ENCODE measurements around the gene GSX1. TPM values are rescaled to one million over a fixed set of nuclear protein-coding genes. Genes with fewer than 3 reads are reported as not detected.

The GSX1 gene
- total RNA-seq, 1 experiment from 2014 or later, result not detected

GRCh38 chr13:27789153-27789494 lies 3.2 kb upstream of the GSX1 start:
- intact Hi-C loops (cut with micrococcal nuclease; ENCODE audit: unreplicated experiment), result no loop called here
- TF ChIP-seq SIN3A (IDR thresholded peaks at IDR 0.05; ENCODE audit: borderline replicate concordance, insufficient read depth, low read depth, low read length), result no peak
- TF ChIP-seq POLR2AphosphoS5 (IDR thresholded peaks at IDR 0.05; ENCODE audit: low read depth, low read length), result no peak
- TF ChIP-seq CTCF (IDR thresholded peaks at IDR 0.05), result no peak
- TF ChIP-seq TCF7L2 (IDR thresholded peaks at IDR 0.05; ENCODE audit: low read depth, low read length), result no peak
- TF ChIP-seq, protein P1, sequence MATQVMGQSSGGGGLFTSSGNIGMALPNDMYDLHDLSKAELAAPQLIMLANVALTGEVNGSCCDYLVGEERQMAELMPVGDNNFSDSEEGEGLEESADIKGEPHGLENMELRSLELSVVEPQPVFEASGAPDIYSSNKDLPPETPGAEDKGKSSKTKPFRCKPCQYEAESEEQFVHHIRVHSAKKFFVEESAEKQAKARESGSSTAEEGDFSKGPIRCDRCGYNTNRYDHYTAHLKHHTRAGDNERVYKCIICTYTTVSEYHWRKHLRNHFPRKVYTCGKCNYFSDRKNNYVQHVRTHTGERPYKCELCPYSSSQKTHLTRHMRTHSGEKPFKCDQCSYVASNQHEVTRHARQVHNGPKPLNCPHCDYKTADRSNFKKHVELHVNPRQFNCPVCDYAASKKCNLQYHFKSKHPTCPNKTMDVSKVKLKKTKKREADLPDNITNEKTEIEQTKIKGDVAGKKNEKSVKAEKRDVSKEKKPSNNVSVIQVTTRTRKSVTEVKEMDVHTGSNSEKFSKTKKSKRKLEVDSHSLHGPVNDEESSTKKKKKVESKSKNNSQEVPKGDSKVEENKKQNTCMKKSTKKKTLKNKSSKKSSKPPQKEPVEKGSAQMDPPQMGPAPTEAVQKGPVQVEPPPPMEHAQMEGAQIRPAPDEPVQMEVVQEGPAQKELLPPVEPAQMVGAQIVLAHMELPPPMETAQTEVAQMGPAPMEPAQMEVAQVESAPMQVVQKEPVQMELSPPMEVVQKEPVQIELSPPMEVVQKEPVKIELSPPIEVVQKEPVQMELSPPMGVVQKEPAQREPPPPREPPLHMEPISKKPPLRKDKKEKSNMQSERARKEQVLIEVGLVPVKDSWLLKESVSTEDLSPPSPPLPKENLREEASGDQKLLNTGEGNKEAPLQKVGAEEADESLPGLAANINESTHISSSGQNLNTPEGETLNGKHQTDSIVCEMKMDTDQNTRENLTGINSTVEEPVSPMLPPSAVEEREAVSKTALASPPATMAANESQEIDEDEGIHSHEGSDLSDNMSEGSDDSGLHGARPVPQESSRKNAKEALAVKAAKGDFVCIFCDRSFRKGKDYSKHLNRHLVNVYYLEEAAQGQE (IDR thresholded peaks at IDR 0.05; ENCODE audit: insufficient read depth in 1 of 2, low read depth in 2 of 2, low read length in 1 of 2), result no peak
- Histone ChIP-seq H3K4me3 (ENCODE audit: low read depth in 2 of 2, low read length in 2 of 2) (no peak overlapping the region), H3K27me3 (ENCODE audit: control insufficient read depth, insufficient read depth, low read length) (peaks cover 17% of the 10 kb centered on the region), H3K9me3 (ENCODE audit: control insufficient read depth, insufficient read depth, low read depth, low read length) (no peaks in the 10 kb centered on the region), H3K27ac (ENCODE audit: low read length) (no peak overlapping the region), H3K36me3 (ENCODE audit: control insufficient read depth, insufficient read depth, low read length) (no peaks in the 10 kb centered on the region; the same call in 1 of the 2 replicates), H3K4me1 (ENCODE audit: control insufficient read depth, insufficient read depth, low read length) (peaks cover 6% of the 10 kb centered on the region; the same call in 1 of the 2 replicates)
- ChIA-PET CTCF (interaction anchor here (1.0 kb wide), 1 partner anchor 33 kb away, joined by 4 read pairs; no protein-coding TSS in a partner anchor), POLR2A (no interaction called here)
- no TSS peak for BruUV-seq (replicated peaks)
- DNase-seq (ENCODE audit: low read depth, low spot score), result no peak
- no peak for ATAC-seq
- in situ Hi-C loops (cut with HindIII; ENCODE audit: low pct_unique_long_range_greater_than_20kb, low sequenced_read_pairs), result no loop called here

GRCh38 chr13:27789495-27790303 lies 2.6 kb upstream of the GSX1 start:
- Histone ChIP-seq H3K4me3 (ENCODE audit: low read depth in 2 of 2, low read length in 2 of 2) (peak overlapping the region in 1 of 2 experiments; percentile 20; a peak in 1 of 4 replicates), H3K27me3 (ENCODE audit: control insufficient read depth, insufficient read depth, low read length) (peaks cover 17% of the 10 kb centered on the region), H3K27ac (ENCODE audit: low read length) (no peak overlapping the region), H3K9me3 (ENCODE audit: control insufficient read depth, insufficient read depth, low read depth, low read length) (no peaks in the 10 kb centered on the region), H3K36me3 (ENCODE audit: control insufficient read depth, insufficient read depth, low read length) (no peaks in the 10 kb centered on the region; the same call in 1 of the 2 replicates), H3K4me1 (ENCODE audit: control insufficient read depth, insufficient read depth, low read length) (peaks cover 6% of the 10 kb centered on the region; the same call in 1 of the 2 replicates)
- BruUV-seq (replicated peaks), result no TSS peak
- TF ChIP-seq, protein P1 (IDR thresholded peaks at IDR 0.05; ENCODE audit: insufficient read depth in 1 of 2, low read depth in 2 of 2, low read length in 1 of 2), result no peak
- no peak for TF ChIP-seq POLR2AphosphoS5 (IDR thresholded peaks at IDR 0.05; ENCODE audit: low read depth, low read length)
- ChIA-PET POLR2A (no interaction called here), CTCF (interaction anchor here (1.0 kb wide), 1 partner anchor 33 kb away, joined by 4 read pairs; no protein-coding TSS in a partner anchor)
- in situ Hi-C loops (cut with HindIII; ENCODE audit: low pct_unique_long_range_greater_than_20kb, low sequenced_read_pairs) (no loop called here), intact Hi-C loops (cut with micrococcal nuclease; ENCODE audit: unreplicated experiment) (no loop called here)
- peak; percentile 46 for ATAC-seq
- DNase-seq (ENCODE audit: low read depth, low spot score), result no peak
